ENCODE data around the gene MTFR1L.

The MTFR1L gene

GRCh38 chr1:25790472-25790871 is 29.3 kb upstream of the MTFR1L start:
- no peak for DNase-seq (ENCODE audit: low read depth)

- DNase-seq (ENCODE audit: low read depth) = no peak
Observed at GRCh38 chr1:25792115-25792514, 27.6 kb upstream of the MTFR1L start.

GRCh38 chr1:25793585-25794170 is 26.1 kb upstream of the MTFR1L start:
- no peak for DNase-seq (ENCODE audit: low read depth)

- no peak for DNase-seq (ENCODE audit: low read depth)
Observed at GRCh38 chr1:25794325-25794724, 25.4 kb upstream of the MTFR1L start.

- DNase-seq (ENCODE audit: low read depth) = no peak
Observed at GRCh38 chr1:25795211-25795610, 24.5 kb upstream of the MTFR1L start.

GRCh38 chr1:25795946-25796810 is 23.6 kb upstream of the MTFR1L start:
- DNase-seq (ENCODE audit: low read depth) = no peak

GRCh38 chr1:25796811-25797458 is 22.8 kb upstream of the MTFR1L start:
- DNase-seq (ENCODE audit: low read depth) = peak; percentile 80

- no peak for DNase-seq (ENCODE audit: low read depth)
Observed at GRCh38 chr1:25797939-25798338, 21.8 kb upstream of the MTFR1L start.

GRCh38 chr1:25798666-25799351 is 20.9 kb upstream of the MTFR1L start:
- DNase-seq (ENCODE audit: low read depth) = no peak

GRCh38 chr1:25799352-25799934 is 20.3 kb upstream of the MTFR1L start:
- DNase-seq (ENCODE audit: low read depth) = no peak

- no peak for DNase-seq (ENCODE audit: low read depth)
Observed at GRCh38 chr1:25799935-25800702, 19.6 kb upstream of the MTFR1L start, which contains the start of gene SELENON. Gene SELENON, plus strand, starts transcription at chr1:25800193. Its CDS starts 38 bp downstream, at chr1:25800231.

- DNase-seq (ENCODE audit: low read depth) = no peak
Observed at GRCh38 chr1:25800703-25801377, 18.9 kb upstream of the MTFR1L start.

- DNase-seq (ENCODE audit: low read depth) = no peak
Observed at GRCh38 chr1:25802915-25803314, 16.8 kb upstream of the MTFR1L start.

- no peak for DNase-seq (ENCODE audit: low read depth)
Observed at GRCh38 chr1:25803368-25803767, 16.4 kb upstream of the MTFR1L start.

GRCh38 chr1:25804244-25804963 is 15.3 kb upstream of the MTFR1L start:
- DNase-seq (ENCODE audit: low read depth) = peak; percentile 38

GRCh38 chr1:25804964-25805862 is 14.5 kb upstream of the MTFR1L start:
- no peak for DNase-seq (ENCODE audit: low read depth)

- DNase-seq (ENCODE audit: low read depth) = no peak
Observed at GRCh38 chr1:25805863-25806225, 13.9 kb upstream of the MTFR1L start.

- no peak for DNase-seq (ENCODE audit: low read depth)
Observed at GRCh38 chr1:25806418-25806817, 13.3 kb upstream of the MTFR1L start.
